Measurements from ENCODE around the gene SRRM1.

GRCh38 chr1:24691051-24691450 lies 47.9 kb downstream of the SRRM1 start:
- TF ChIP-seq CTCF (IDR thresholded peaks at IDR 0.05) = no peak
- TF ChIP-seq POLR2A (IDR thresholded peaks at IDR 0.05) = no peak

Measured in heart left ventricle (tissue), 13 donors.